Muscle layer of duodenum (tissue), 2 donors: Measurements from ENCODE around the gene NR1H2.

Experiments
- H3K27ac ChIP-seq: one replicate; pipeline ENCODE4 v1.7.0; 2013; ENCODE audit warnings: mild to moderate bottlenecking, low read length
- H3K27me3 ChIP-seq: one replicate; pipeline ENCODE4 v1.7.0; 2013; ENCODE audit warnings: low read depth, mild to moderate bottlenecking, control low read depth, low read length
- H3K36me3 ChIP-seq, 2 donors: one replicate each; pipeline ENCODE4 v1.7.0; 2013; ENCODE audit warnings: low read length in 2 of 2, control low read depth in 1 of 2, mild to moderate bottlenecking in 1 of 2; ENCODE audit not compliant: insufficient read depth in 2 of 2, control insufficient read depth in 1 of 2
- H3K4me1 ChIP-seq, 2 donors: one replicate each; pipeline ENCODE4 v1.7.0; 2013; ENCODE audit warnings: low read length in 2 of 2, mild to moderate bottlenecking in 2 of 2, control low read depth in 1 of 2, moderate library complexity in 1 of 2; ENCODE audit not compliant: insufficient read depth in 2 of 2, control insufficient read depth in 1 of 2
- H3K4me3 ChIP-seq, 2 donors: one replicate each; pipeline ENCODE4 v1.7.0; 2013; ENCODE audit warnings: low read length in 2 of 2, low read depth in 1 of 2, mild to moderate bottlenecking in 1 of 2
- H3K9me3 ChIP-seq, 2 donors: one replicate each; pipeline ENCODE4 v1.7.0; 2013; ENCODE audit warnings: low read length in 2 of 2, control low read depth in 1 of 2, mild to moderate bottlenecking in 1 of 2; ENCODE audit not compliant: control insufficient read depth in 1 of 2
- donor health status: healthy.

The NR1H2 gene

GRCh38 chr19:50368649-50369570, 7.3 kb upstream of the NR1H2 start:
- Histone ChIP-seq H3K4me3 (peak overlapping the region; percentile 86 to 90), H3K36me3 (no peaks in the 10 kb centered on the region), H3K9me3 (no peaks in the 10 kb centered on the region), H3K27ac (peak overlapping the region; percentile 67), H3K4me1 (no peaks in the 10 kb centered on the region), H3K27me3 (no peaks in the 10 kb centered on the region)

- H3K4me1 ChIP-seq = peaks cover 0 to under 1% of the 10 kb centered on the region in 2 donors
- H3K27ac ChIP-seq = no peak overlapping the region
These were observed 4.3 kb upstream of the NR1H2 start for GRCh38 chr19:50371914-50372475.

GRCh38 chr19:50377051-50377461, 799 bp downstream of the NR1H2 start:
- Histone ChIP-seq H3K27ac (no peak overlapping the region), H3K36me3 (peaks cover 35 to 51% of the 10 kb centered on the region in 2 donors), H3K4me3 (no peak overlapping the region), H3K27me3 (no peaks in the 10 kb centered on the region), H3K4me1 (peaks cover 0 to 18% of the 10 kb centered on the region in 2 donors), H3K9me3 (no peaks in the 10 kb centered on the region)

More at GRCh38 chr19:50371914-50372475, 4.3 kb upstream of the NR1H2 start:
- H3K27me3 ChIP-seq = no peaks in the 10 kb centered on the region
- peaks cover 0 to 3% of the 10 kb centered on the region in 2 donors for H3K36me3 ChIP-seq
- H3K4me3 ChIP-seq = no peak overlapping the region
- H3K9me3 ChIP-seq = no peaks in the 10 kb centered on the region

GRCh38 chr19:50377517-50377916, 1.3 kb downstream of the NR1H2 start:
- H3K36me3 ChIP-seq = peaks cover 35 to 55% of the 10 kb centered on the region in 2 donors
- H3K27me3 ChIP-seq = no peaks in the 10 kb centered on the region
- H3K27ac ChIP-seq = no peak overlapping the region
- H3K9me3 ChIP-seq = no peaks in the 10 kb centered on the region
- H3K4me3 ChIP-seq = no peak overlapping the region
- peaks cover 0 to 18% of the 10 kb centered on the region in 2 donors for H3K4me1 ChIP-seq

GRCh38 chr19:50378169-50378862, 2.1 kb downstream of the NR1H2 start:
- Histone ChIP-seq H3K4me3 (no peak overlapping the region), H3K4me1 (peaks cover 0 to 18% of the 10 kb centered on the region in 2 donors), H3K36me3 (peaks cover 40 to 57% of the 10 kb centered on the region in 2 donors), H3K27ac (no peak overlapping the region), H3K27me3 (no peaks in the 10 kb centered on the region), H3K9me3 (no peaks in the 10 kb centered on the region)

GRCh38 chr19:50378863-50379236, 2.6 kb downstream of the NR1H2 start:
- Histone ChIP-seq H3K27ac (no peak overlapping the region), H3K4me3 (no peak overlapping the region), H3K4me1 (peaks cover 0 to 18% of the 10 kb centered on the region in 2 donors), H3K27me3 (no peaks in the 10 kb centered on the region), H3K36me3 (peaks cover 40 to 57% of the 10 kb centered on the region in 2 donors), H3K9me3 (no peaks in the 10 kb centered on the region)

- no peaks in the 10 kb centered on the region for H3K27me3 ChIP-seq
- H3K4me3 ChIP-seq = no peak overlapping the region
- H3K27ac ChIP-seq = no peak overlapping the region
- H3K4me1 ChIP-seq = peaks cover 0 to 20% of the 10 kb centered on the region in 2 donors
- H3K9me3 ChIP-seq = no peaks in the 10 kb centered on the region
- H3K36me3 ChIP-seq = peaks cover 40 to 57% of the 10 kb centered on the region in 2 donors
These were observed 3.3 kb downstream of the NR1H2 start for GRCh38 chr19:50379602-50380001.

GRCh38 chr19:50380137-50380536, 3.9 kb downstream of the NR1H2 start:
- Histone ChIP-seq H3K27me3 (no peaks in the 10 kb centered on the region), H3K4me3 (no peak overlapping the region), H3K36me3 (peaks cover 40 to 57% of the 10 kb centered on the region in 2 donors), H3K9me3 (no peaks in the 10 kb centered on the region), H3K27ac (no peak overlapping the region), H3K4me1 (peaks cover 4 to 26% of the 10 kb centered on the region in 2 donors)

- H3K4me1 ChIP-seq = peaks cover 4 to 28% of the 10 kb centered on the region in 2 donors
- H3K27ac ChIP-seq = no peak overlapping the region
- no peaks in the 10 kb centered on the region for H3K9me3 ChIP-seq
- H3K27me3 ChIP-seq = no peaks in the 10 kb centered on the region
- no peak overlapping the region for H3K4me3 ChIP-seq
- peaks cover 40 to 57% of the 10 kb centered on the region in 2 donors for H3K36me3 ChIP-seq
These were observed 4.5 kb downstream of the NR1H2 start for GRCh38 chr19:50380751-50381151.

- Histone ChIP-seq H3K27me3 (no peaks in the 10 kb centered on the region), H3K36me3 (peaks cover 40 to 54% of the 10 kb centered on the region in 2 donors), H3K4me1 (peaks cover 4 to 27% of the 10 kb centered on the region in 2 donors), H3K4me3 (no peak overlapping the region), H3K27ac (no peak overlapping the region), H3K9me3 (no peaks in the 10 kb centered on the region)
These were observed 5.8 kb downstream of the NR1H2 start for GRCh38 chr19:50381881-50382729.
